ENCODE data around the gene KRTAP12-4.

DNA sequence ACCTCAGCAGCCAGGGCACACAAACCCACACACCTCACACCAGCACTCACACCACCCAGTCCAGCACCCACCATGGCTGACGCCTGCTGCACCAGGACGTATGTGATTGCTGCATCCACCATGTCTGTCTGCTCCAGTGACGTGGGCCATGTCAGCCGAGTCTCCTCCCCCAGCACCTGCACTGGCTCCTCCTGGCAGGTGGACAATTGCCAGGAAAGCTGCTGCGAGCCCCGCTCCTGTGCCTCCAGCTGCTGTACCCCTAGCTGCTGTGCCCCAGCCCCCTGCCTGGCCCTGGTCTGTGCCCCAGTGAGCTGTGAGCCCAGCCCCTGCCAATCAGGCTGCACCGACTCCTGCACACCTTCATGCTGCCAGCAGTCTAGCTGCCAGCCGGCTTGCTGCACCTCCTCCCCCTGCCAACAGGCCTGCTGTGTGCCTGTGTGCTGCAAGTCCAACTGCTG is 42.4 kb downstream of the KRTAP12-4 start, which contains the start of gene KRTAP10-8:
- TF ChIP-seq CTCF (IDR thresholded peaks at IDR 0.05; ENCODE audit: insufficient read depth, low read length, poor library complexity, severe bottlenecking) (no peak), EZH2phosphoT487 (conservative IDR thresholded peaks at IDR 0.05; ENCODE audit: low read length) (no peak)
